Panc1 (cell line): ENCODE data around the gene FBXO5.

Source experiments
- CTCF ChIP-seq: fragments of 450-650 bp; IDR thresholded peaks from 2 replicates; pipeline ENCODE4 v1.5.1; 2017; ENCODE audit warnings: mild to moderate bottlenecking
- POLR2AphosphoS5 ChIP-seq: IDR thresholded peaks from 2 replicates; pipeline ENCODE4 v1.6.1; 2012; ENCODE audit warnings: mild to moderate bottlenecking, low read depth, low read length, moderate library complexity
- REST ChIP-seq, 2 experiments: IDR thresholded peaks; 2 replicates each; pipeline ENCODE4 v1.6.1; 2011 to 2012; ENCODE audit warnings: low read depth in 2 of 2, control low read depth in 1 of 2, low read length in 1 of 2, mild to moderate bottlenecking in 1 of 2, moderate library complexity in 1 of 2; ENCODE audit not compliant: insufficient read depth in 1 of 2
- SIN3A ChIP-seq: IDR thresholded peaks from 2 replicates; pipeline ENCODE4 v1.6.1; 2012; ENCODE audit warnings: low read depth, mild to moderate bottlenecking, low read length, moderate library complexity, borderline replicate concordance; ENCODE audit not compliant: insufficient read depth

GRCh38 chr6:153032255-153032882, 49.5 kb upstream of the FBXO5 start:
- peak; percentile 56; the same call in 1 of the 2 replicates for TF ChIP-seq CTCF
- TF ChIP-seq POLR2AphosphoS5 = no peak
- TF ChIP-seq REST (IDR thresholded peaks at IDR 0.05; ENCODE audit: insufficient read depth in 1 of 2, low read depth in 2 of 2, low read length in 1 of 2) = no peak
- no peak for TF ChIP-seq SIN3A
